ENCODE results near the gene KCNIP2.
A peak's percentile ranks its signal among the peaks of the same experiment; 100 is the strongest.

Gene KCNIP2

GRCh38 chr10:101782811-101783735 is 60.5 kb downstream of the KCNIP2 start, which contains the start of gene NPM3:
TSS of gene NPM3 (minus strand) at chr10:101783446. CDS start at chr10:101783390, 56 bp downstream.
- DNase-seq (ENCODE audit: low spot score) = peak; percentile 52

GRCh38 chr10:101781984-101782810 is 61.4 kb downstream of the KCNIP2 start:
- DNase-seq (ENCODE audit: low spot score) = no peak

GRCh38 chr10:101781655-101781983 is 62.0 kb downstream of the KCNIP2 start:
- DNase-seq (ENCODE audit: low spot score) = no peak

GRCh38 chr10:101780818-101781654 is 62.6 kb downstream of the KCNIP2 start:
- peak; percentile 58 for DNase-seq (ENCODE audit: low spot score)

DNA sequence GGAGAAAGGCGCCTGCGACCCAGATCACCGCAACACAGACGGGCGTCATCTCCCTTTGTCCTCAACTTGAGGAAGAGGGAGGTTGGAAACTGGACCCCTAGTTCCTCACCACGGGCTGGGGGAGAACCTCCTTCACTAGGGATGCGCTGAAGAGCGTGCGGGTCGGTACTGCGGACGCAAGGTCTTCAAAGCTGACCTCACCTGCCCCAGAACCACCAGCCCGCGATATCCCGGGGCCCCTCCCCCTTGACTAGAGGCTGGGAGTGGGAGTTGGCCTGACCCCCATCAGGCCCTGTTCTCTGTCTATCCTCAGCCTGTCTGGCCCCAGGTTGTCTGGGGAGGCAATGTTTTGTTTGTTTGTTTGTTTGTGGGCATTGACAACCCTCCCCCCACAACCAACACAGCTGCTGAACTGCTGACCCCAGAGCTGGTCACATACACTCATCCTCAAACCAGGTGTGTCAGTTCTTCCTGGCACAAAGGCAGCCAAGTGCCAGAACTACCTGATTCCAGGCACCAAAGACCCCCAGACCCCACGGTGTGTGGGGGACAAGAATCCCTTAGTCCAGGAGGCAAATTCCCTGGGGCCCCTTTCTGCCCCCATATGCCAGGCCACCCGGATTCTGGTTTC is 63.3 kb downstream of the KCNIP2 start:
- no peak for DNase-seq (ENCODE audit: low spot score)

- DNase-seq (ENCODE audit: low spot score) = peak; percentile 36
Observed at GRCh38 chr10:101779544-101780186, 63.9 kb downstream of the KCNIP2 start.

- DNase-seq (ENCODE audit: low spot score) = no peak
Observed at GRCh38 chr10:101778781-101779543, 64.6 kb downstream of the KCNIP2 start.

GRCh38 chr10:101778151-101778780 is 65.3 kb downstream of the KCNIP2 start:
- DNase-seq (ENCODE audit: low spot score) = no peak

- no peak for DNase-seq (ENCODE audit: low spot score)
Observed at GRCh38 chr10:101777619-101778145, 65.9 kb downstream of the KCNIP2 start.

DNA sequence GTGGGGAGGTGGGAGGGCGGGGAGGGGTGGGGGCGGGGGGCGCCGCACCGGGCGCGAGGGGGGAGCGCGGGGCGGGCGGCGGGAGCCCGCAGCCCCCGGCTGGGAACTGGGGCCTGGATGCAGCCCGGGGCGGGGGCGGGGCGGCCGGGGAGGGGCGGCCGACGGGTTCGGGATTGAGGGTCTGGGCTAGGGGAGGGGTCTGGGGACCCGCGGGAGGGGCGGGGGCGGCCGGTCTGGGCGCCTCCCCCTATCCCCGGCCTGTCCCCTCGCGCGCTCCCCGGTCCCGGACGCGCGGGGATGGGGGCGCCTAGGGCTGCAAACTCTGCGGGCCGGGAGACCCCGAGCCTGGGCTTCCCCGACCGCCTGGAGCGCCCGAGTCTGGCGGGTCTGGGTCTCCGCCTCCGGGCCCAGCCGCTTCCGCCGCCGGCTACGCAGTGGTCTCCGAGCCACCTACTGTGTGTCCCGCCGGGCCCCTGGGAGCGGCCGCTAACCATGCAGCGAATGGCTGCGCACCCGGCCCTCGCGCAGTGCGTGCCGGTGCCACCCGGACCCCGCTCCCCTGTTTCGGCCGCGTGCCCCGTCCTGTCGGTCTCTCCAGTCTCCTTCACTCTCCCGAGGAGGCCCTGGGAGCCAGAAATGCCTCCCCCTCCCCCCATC is 67.3 kb downstream of the KCNIP2 start:
- no peak for DNase-seq (ENCODE audit: low spot score)

All from pons (tissue), 1 donor.